ENCODE results near the gene FANCD2.

FANCD2 gene

DNA sequence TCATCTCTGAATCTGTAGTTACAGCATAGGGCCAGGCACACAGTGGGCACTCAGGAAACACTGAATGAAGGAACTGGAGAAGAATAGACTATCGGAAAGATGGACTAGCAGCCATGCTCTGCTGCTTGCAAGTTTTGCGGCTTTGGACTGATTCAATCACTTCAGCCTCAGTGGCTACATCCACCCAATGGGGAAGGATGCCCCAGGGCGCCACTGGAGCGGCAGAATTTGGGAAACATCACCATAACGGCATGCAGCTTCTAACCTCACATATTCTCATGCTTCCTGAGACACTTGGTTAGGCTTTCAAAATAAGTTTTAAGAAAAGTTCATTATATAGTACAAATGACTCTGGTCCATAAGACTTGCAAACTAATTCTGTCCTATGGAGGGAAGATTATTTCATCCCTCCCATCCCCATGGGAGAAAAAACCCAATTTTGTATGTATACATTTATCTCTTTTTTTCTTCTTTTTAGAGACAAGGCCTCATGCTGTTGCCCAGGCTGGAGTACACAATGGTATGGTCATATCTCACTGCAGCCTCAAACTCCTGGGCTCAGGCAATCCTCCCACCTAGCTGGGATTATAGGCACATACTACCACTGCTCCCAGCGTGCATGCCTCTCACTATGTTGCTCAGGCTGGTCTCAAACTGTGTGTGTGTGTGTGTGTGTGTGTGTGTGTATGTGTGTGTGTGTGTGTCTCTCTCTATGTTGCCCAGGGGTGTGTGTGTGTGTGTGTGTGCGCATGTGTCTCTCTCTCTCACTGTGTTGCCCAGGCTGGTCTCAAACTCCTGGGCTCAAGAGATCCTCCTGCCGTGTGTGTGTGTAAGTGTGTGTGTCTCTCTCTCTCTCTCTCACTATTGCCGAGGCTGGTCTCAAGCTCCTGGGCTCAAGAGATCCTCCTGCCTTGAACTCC, 4.1 kb upstream of the FANCD2 start:
- no peak overlapping the region for H3K27ac ChIP-seq (ENCODE audit: low read depth, low read length)
- no peak for TF ChIP-seq EZH2phosphoT487 (IDR thresholded peaks at IDR 0.05; ENCODE audit: borderline replicate concordance, low read length)
- TF ChIP-seq, protein P1, sequence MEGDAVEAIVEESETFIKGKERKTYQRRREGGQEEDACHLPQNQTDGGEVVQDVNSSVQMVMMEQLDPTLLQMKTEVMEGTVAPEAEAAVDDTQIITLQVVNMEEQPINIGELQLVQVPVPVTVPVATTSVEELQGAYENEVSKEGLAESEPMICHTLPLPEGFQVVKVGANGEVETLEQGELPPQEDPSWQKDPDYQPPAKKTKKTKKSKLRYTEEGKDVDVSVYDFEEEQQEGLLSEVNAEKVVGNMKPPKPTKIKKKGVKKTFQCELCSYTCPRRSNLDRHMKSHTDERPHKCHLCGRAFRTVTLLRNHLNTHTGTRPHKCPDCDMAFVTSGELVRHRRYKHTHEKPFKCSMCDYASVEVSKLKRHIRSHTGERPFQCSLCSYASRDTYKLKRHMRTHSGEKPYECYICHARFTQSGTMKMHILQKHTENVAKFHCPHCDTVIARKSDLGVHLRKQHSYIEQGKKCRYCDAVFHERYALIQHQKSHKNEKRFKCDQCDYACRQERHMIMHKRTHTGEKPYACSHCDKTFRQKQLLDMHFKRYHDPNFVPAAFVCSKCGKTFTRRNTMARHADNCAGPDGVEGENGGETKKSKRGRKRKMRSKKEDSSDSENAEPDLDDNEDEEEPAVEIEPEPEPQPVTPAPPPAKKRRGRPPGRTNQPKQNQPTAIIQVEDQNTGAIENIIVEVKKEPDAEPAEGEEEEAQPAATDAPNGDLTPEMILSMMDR (IDR thresholded peaks at IDR 0.05; ENCODE audit: low read depth, low read length, poor library complexity, severe bottlenecking), result no peak
- no peaks in the 10 kb centered on the region for H3K9me3 ChIP-seq (ENCODE audit: control insufficient read depth, insufficient read depth, low read length)
- H3F3A ChIP-seq (ENCODE audit: control insufficient read depth, insufficient read depth), result no peaks in the 10 kb centered on the region
- H3K4me3 ChIP-seq (ENCODE audit: low read length), result no peak overlapping the region
- no peaks in the 10 kb centered on the region for H3K9me2 ChIP-seq (replicated peaks; ENCODE audit: control insufficient read depth, low read length)
- no peaks in the 10 kb centered on the region for H4K20me1 ChIP-seq (ENCODE audit: control insufficient read depth, insufficient read depth, low read depth, low read length)
- peaks cover 26% of the 10 kb centered on the region for H3K79me2 ChIP-seq (ENCODE audit: control insufficient read depth, low read length)
- peaks cover 8% of the 10 kb centered on the region for H3K4me1 ChIP-seq (ENCODE audit: control insufficient read depth, low read length)
- no peaks in the 10 kb centered on the region for H3K27me3 ChIP-seq (ENCODE audit: control insufficient read depth, low read length)
- H3K36me3 ChIP-seq (ENCODE audit: control insufficient read depth, low read length), result peaks cover 19% of the 10 kb centered on the region
- no peak overlapping the region for H3K4me2 ChIP-seq (ENCODE audit: low read length)

DNA sequence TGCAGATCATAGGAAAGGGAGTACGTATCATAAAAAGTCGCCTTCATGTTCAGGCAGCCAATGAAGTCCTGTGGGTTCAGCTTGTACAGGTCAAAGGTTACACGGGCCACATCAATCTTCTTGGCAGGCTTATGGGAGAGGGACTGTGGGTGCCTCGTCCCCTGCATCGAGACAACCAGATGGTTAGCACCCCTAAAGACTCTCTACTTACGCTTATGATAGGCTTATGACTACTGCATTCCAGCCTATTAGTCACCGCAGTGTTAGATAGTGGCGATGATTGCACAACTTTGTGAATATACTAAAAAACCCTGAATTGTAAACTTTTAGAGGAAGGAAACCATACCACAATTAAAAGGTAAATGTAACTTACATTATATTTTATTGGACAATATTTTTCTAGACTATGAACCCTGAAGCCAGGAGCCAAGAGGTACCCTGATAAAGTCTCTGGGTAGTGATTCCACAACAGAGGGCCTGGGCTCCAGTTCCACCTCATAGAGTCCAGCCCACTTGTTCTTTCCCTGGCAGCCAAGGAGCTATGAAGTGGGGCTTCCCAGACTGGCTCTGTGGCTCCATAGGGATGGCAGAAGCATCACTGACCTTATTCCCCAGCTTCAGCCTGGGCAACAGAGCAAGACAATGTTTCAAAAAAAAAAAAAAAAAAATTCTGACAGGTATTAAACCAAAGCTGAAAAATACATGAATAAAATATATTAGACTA, 2.5 kb upstream of the FANCD2 start:
- H3K79me2 ChIP-seq (ENCODE audit: control insufficient read depth, low read length), result peaks cover 41% of the 10 kb centered on the region
- H3F3A ChIP-seq (ENCODE audit: control insufficient read depth, insufficient read depth), result no peaks in the 10 kb centered on the region
- no peak overlapping the region for H3K4me3 ChIP-seq (ENCODE audit: low read length)
- no peaks in the 10 kb centered on the region for H3K9me3 ChIP-seq (ENCODE audit: control insufficient read depth, insufficient read depth, low read length)
- no peaks in the 10 kb centered on the region for H4K20me1 ChIP-seq (ENCODE audit: control insufficient read depth, insufficient read depth, low read depth, low read length)
- H3K27ac ChIP-seq (ENCODE audit: low read depth, low read length), result no peak overlapping the region
- TF ChIP-seq EZH2phosphoT487 (IDR thresholded peaks at IDR 0.05; ENCODE audit: borderline replicate concordance, low read length), result no peak
- TF ChIP-seq, protein P1 (IDR thresholded peaks at IDR 0.05; ENCODE audit: low read depth, low read length, poor library complexity, severe bottlenecking), result no peak
- H3K9me2 ChIP-seq (replicated peaks; ENCODE audit: control insufficient read depth, low read length), result no peaks in the 10 kb centered on the region
- H3K4me1 ChIP-seq (ENCODE audit: control insufficient read depth, low read length), result peaks cover 17% of the 10 kb centered on the region
- H3K36me3 ChIP-seq (ENCODE audit: control insufficient read depth, low read length), result peaks cover 27% of the 10 kb centered on the region
- no peak overlapping the region for H3K4me2 ChIP-seq (ENCODE audit: low read length)
- no peaks in the 10 kb centered on the region for H3K27me3 ChIP-seq (ENCODE audit: control insufficient read depth, low read length)

DNA sequence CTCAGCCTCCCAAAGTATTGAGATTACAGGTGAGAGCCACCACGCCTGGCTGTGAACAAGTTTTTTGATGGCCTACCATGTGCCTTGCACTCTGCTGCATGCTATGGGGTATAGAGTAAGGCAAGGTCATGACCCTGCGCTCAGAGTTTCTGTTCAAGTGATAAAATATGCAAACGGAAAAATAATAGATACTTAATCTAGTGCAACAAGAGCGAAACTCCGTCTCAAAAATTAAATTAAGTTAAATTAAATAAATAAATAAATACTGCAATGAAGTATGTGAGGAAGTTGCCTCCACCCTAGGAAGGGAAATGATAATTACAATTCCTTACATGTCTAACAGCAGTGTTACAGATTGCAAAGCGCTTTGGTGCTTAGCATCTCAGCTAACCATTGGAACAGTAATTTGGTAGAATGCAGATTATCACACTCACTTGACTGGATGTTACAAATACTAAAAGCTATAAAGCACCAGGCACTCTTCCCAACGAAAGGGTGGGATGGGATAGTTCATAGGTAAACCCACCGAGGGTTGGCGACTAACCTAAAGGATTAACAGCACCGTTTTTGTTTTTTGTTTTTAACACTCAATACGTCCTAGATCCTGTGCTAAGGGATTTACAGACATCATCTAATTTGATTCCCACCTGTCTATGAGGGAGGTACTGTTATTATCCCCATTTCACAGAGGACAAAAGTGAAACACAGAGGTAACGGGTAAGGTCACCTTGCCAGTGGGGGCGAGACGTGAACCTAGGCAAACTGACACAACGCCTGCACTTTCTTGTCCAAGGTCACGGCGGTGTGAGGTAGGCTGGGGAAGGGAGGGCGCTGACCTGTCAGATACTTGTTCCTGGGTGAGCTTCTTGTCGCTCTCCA, 793 bp upstream of the FANCD2 start:
- Histone ChIP-seq H3K4me2 (ENCODE audit: low read length) (peak overlapping the region; percentile 64), H3K36me3 (ENCODE audit: control insufficient read depth, low read length) (peaks cover 44% of the 10 kb centered on the region), H3K27me3 (ENCODE audit: control insufficient read depth, low read length) (no peaks in the 10 kb centered on the region), H4K20me1 (ENCODE audit: control insufficient read depth, insufficient read depth, low read depth, low read length) (no peaks in the 10 kb centered on the region), H3K9me2 (replicated peaks; ENCODE audit: control insufficient read depth, low read length) (no peaks in the 10 kb centered on the region), H3K9me3 (ENCODE audit: control insufficient read depth, insufficient read depth, low read length) (no peaks in the 10 kb centered on the region), H3K27ac (ENCODE audit: low read depth, low read length) (no peak overlapping the region), H3F3A (ENCODE audit: control insufficient read depth, insufficient read depth) (no peaks in the 10 kb centered on the region), H3K79me2 (ENCODE audit: control insufficient read depth, low read length) (peaks cover 58% of the 10 kb centered on the region), H3K4me3 (ENCODE audit: low read length) (peak overlapping the region; percentile 96), H3K4me1 (ENCODE audit: control insufficient read depth, low read length) (peaks cover 17% of the 10 kb centered on the region)
- TF ChIP-seq, protein P1 (IDR thresholded peaks at IDR 0.05; ENCODE audit: low read depth, low read length, poor library complexity, severe bottlenecking), result no peak
- no peak for TF ChIP-seq EZH2phosphoT487 (IDR thresholded peaks at IDR 0.05; ENCODE audit: borderline replicate concordance, low read length)
